MCF 10A (cell line): Measurements from ENCODE around the gene POLN. TPM values are rescaled to one million over a fixed set of nuclear protein-coding genes. Genes with fewer than 3 reads are reported as not detected.

ENCODE experiments used
- BruUV-seq: library from RNA; stranded (reverse); fragments of 400-500 nt; replicated peaks from 2 replicates; lab custom pipeline; 2021; lab: Mats Ljungman, UMichigan
- CTCF ChIA-PET: fragments of 300-600 bp; sonication (Branson Sonifier 250); formaldehyde crosslinking; extraction: SDS; loops from one replicate; lab custom pipeline; 2021; ENCODE audit warnings: antibody characterized with exemption, inconsistent platforms; lab: Yijun Ruan, JAX
- POLR2A ChIA-PET: fragments of 300-600, 350-650 bp; sonication (Branson Sonifier 250); formaldehyde crosslinking; extraction: SDS; loops from one replicate; lab custom pipeline; 2020; ENCODE audit warnings: antibody characterized with exemption, inconsistent platforms; lab: Yijun Ruan, JAX
- DNase-seq: peaks from one replicate; pipeline ENCODE4 v3.0.0-alpha.2; 2018; ENCODE audit not compliant: unreplicated experiment
- H3K27ac Mint-ChIP-seq: one replicate; pipeline ENCODE4 v1.8.0; 2022; ENCODE audit warnings: mild to moderate bottlenecking, low read depth, mixed read lengths; ENCODE audit not compliant: unreplicated experiment
- H3K27me3 Mint-ChIP-seq: one replicate; pipeline ENCODE4 v1.8.0; 2022; ENCODE audit warnings: mixed read lengths; ENCODE audit not compliant: insufficient read depth, unreplicated experiment
- H3K36me3 Mint-ChIP-seq: one replicate; pipeline ENCODE4 v1.8.0; 2022; ENCODE audit warnings: mild to moderate bottlenecking, moderate library complexity, mixed read lengths; ENCODE audit not compliant: insufficient read depth, unreplicated experiment
- H3K4me1 Mint-ChIP-seq: one replicate; pipeline ENCODE4 v1.8.0; 2022; ENCODE audit warnings: mixed read lengths; ENCODE audit not compliant: insufficient read depth, unreplicated experiment
- H3K4me3 Mint-ChIP-seq: one replicate; pipeline ENCODE4 v1.8.0; 2022; ENCODE audit warnings: mild to moderate bottlenecking, moderate library complexity, mixed read lengths; ENCODE audit not compliant: unreplicated experiment
- H3K9me3 Mint-ChIP-seq: one replicate; pipeline ENCODE4 v1.8.0; 2022; ENCODE audit warnings: mixed read lengths; ENCODE audit not compliant: unreplicated experiment
- intact Hi-C: fragments of 100-400 bp; cut with micrococcal nuclease; formaldehyde crosslinking; loops from 2 replicates; pipeline ENCODE4 v1.14.1; 2022
- total RNA-seq: library from RNA; stranded (reverse); gene quantifications from 2 replicates; pipeline ENCODE4 v1.2.3, GENCODE V29; 2022
- TF ChIP-seq, protein P1 (sequence below): fragments of 200-600 bp; IDR thresholded peaks from one replicate; pipeline ENCODE4 v1.8.0; 2022; ENCODE audit warnings: antibody characterized with exemption, mild to moderate bottlenecking; ENCODE audit not compliant: unreplicated experiment

Gene POLN
- total RNA-seq, 1 experiment from 2014 or later: 3.1 TPM

DNA sequence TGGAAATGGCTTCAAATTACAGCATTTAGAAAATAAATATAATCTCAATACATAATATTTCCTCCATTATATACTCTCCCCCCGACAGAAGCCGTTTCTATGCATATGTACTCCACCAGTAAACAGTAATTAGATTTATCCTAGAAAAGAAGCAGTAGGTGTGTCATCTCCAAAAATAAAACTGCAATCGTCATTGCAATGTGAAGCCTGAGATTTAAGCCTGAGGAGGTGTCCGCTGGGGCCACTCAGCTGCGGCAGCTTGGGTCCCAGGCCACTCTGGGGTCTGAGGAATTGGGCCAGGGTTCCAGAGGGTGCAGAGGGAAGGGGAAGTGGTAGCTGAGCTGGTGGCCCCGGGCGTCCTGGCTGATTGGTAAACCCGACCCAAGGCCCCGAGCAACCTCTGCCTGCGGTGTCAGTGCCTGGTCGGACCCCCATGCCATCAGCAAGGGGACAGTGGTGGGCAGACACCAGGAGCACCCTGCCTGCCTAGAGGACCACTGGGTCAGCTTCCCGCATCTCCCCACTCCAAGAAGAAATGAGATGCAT lies 27.8 kb upstream of the POLN start:
- Mint-ChIP-seq H3K27ac (no peak overlapping the region), H3K4me3 (no peak overlapping the region), H3K27me3 (no peaks in the 10 kb centered on the region), H3K36me3 (no peaks in the 10 kb centered on the region), H3K9me3 (no peaks in the 10 kb centered on the region), H3K4me1 (peaks cover 8% of the 10 kb centered on the region)
- ChIA-PET CTCF (interaction anchor here (0.6 kb wide), 1 partner anchor 117 kb away, joined by 3 read pairs; no protein-coding TSS in a partner anchor), POLR2A (no interaction called here)
- intact Hi-C loops: loop anchor here (10.0 kb wide), 1 partner anchor 65 kb away; no protein-coding TSS in a partner anchor
- DNase-seq: no peak
- BruUV-seq: no TSS peak
- TF ChIP-seq, protein P1, sequence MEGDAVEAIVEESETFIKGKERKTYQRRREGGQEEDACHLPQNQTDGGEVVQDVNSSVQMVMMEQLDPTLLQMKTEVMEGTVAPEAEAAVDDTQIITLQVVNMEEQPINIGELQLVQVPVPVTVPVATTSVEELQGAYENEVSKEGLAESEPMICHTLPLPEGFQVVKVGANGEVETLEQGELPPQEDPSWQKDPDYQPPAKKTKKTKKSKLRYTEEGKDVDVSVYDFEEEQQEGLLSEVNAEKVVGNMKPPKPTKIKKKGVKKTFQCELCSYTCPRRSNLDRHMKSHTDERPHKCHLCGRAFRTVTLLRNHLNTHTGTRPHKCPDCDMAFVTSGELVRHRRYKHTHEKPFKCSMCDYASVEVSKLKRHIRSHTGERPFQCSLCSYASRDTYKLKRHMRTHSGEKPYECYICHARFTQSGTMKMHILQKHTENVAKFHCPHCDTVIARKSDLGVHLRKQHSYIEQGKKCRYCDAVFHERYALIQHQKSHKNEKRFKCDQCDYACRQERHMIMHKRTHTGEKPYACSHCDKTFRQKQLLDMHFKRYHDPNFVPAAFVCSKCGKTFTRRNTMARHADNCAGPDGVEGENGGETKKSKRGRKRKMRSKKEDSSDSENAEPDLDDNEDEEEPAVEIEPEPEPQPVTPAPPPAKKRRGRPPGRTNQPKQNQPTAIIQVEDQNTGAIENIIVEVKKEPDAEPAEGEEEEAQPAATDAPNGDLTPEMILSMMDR: no peak

GRCh38 chr4:2269206-2269531 lies 27.2 kb upstream of the POLN start:
- Mint-ChIP-seq H3K27me3 (no peaks in the 10 kb centered on the region), H3K4me1 (peaks cover 8% of the 10 kb centered on the region), H3K9me3 (no peaks in the 10 kb centered on the region), H3K27ac (no peak overlapping the region), H3K4me3 (no peak overlapping the region), H3K36me3 (no peaks in the 10 kb centered on the region)
- ChIA-PET CTCF (interaction anchor here (0.6 kb wide), 1 partner anchor 117 kb away, joined by 3 read pairs; no protein-coding TSS in a partner anchor), POLR2A (interaction anchor here (0.6 kb wide), 1 partner anchor 387 kb away, joined by 3 read pairs; no protein-coding TSS in a partner anchor)
- BruUV-seq: no TSS peak
- TF ChIP-seq, protein P1: no peak
- intact Hi-C loops: loop anchor here (10.0 kb wide), 1 partner anchor 66 kb away; no protein-coding TSS in a partner anchor
- no peak for DNase-seq

- Mint-ChIP-seq H3K4me1 (peaks cover 8% of the 10 kb centered on the region), H3K36me3 (no peaks in the 10 kb centered on the region), H3K27ac (no peak overlapping the region), H3K4me3 (no peak overlapping the region), H3K9me3 (no peaks in the 10 kb centered on the region), H3K27me3 (no peaks in the 10 kb centered on the region)
- TF ChIP-seq, protein P1: no peak
- CTCF ChIA-PET: no interaction called here
- POLR2A ChIA-PET: interaction anchor here (0.6 kb wide), 2 partner anchors 8 to 387 kb away, joined by 3 read pairs; no protein-coding TSS in a partner anchor
- intact Hi-C loops: loop anchor here (10.0 kb wide), 1 partner anchor 66 kb away; no protein-coding TSS in a partner anchor
- DNase-seq: no peak
- BruUV-seq: no TSS peak
Observed at GRCh38 chr4:2268357-2269205, 26.7 kb upstream of the POLN start.

DNA sequence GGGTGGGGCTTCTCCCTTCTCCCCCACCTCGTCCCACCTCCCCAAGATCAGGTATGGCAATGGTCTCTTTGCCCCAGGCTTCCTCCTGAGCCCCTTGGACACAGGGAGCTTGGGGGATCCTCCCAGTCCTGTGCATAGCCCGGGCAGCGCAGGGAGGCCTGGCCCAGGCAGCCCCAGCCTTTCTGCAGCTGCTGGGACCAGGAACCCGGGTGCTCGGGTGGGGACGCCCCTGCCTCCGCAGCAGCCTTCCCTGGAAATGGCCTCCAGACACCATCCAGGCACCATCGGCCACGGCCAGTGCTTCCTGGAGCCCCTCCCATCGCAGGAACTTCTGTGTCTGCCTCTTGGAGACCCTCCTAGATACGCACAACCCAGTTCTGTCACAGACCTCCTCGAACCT lies 25.9 kb upstream of the POLN start:
- BruUV-seq: no TSS peak
- TF ChIP-seq, protein P1: no peak
- no peak for DNase-seq
- Mint-ChIP-seq H3K27me3 (no peaks in the 10 kb centered on the region), H3K4me1 (peaks cover 8% of the 10 kb centered on the region), H3K36me3 (no peaks in the 10 kb centered on the region), H3K27ac (no peak overlapping the region), H3K9me3 (no peaks in the 10 kb centered on the region), H3K4me3 (no peak overlapping the region)
- POLR2A ChIA-PET: no interaction called here
- intact Hi-C loops: loop anchor here (10.0 kb wide), 1 partner anchor 67 kb away; no protein-coding TSS in a partner anchor
- CTCF ChIA-PET: no interaction called here
